ENCODE measurements around the gene ANKMY1.

Gene ANKMY1

GRCh38 chr2:240553956-240554480 is 3.8 kb downstream of the ANKMY1 start:
- Histone ChIP-seq H3K4me3 (ENCODE audit: low read length, poor library complexity, severe bottlenecking) (no peak overlapping the region), H3F3A (ENCODE audit: low read depth) (no peaks in the 10 kb centered on the region), H2AFZ (ENCODE audit: low read length) (no peak overlapping the region), H3K4me2 (ENCODE audit: low read depth, low read length, poor library complexity, severe bottlenecking) (no peak overlapping the region), H3K9me3 (ENCODE audit: insufficient read depth, low read depth, low read length) (peaks cover 7% of the 10 kb centered on the region; the same call in 1 of the 2 replicates), H3K9me2 (replicated peaks; ENCODE audit: low read depth, low read length) (no peaks in the 10 kb centered on the region), H3K4me1 (ENCODE audit: insufficient read depth, low read length, poor library complexity, severe bottlenecking) (peaks cover 2% of the 10 kb centered on the region), H3K79me2 (ENCODE audit: insufficient read depth, low read length) (peaks cover 42% of the 10 kb centered on the region), H3K27me3 (ENCODE audit: insufficient read depth, low read length, poor library complexity, severe bottlenecking) (no peaks in the 10 kb centered on the region), H4K20me1 (ENCODE audit: insufficient read depth, low read length, poor library complexity, severe bottlenecking) (peaks cover 15% of the 10 kb centered on the region), H3K9ac (ENCODE audit: low read depth, low read length, poor library complexity, severe bottlenecking) (no peak overlapping the region), H3K36me3 (ENCODE audit: insufficient read depth, low read length) (peaks cover 20% of the 10 kb centered on the region)
- TF ChIP-seq CTCF (conservative IDR thresholded peaks at IDR 0.05; ENCODE audit: low read length), result no peak
- TF ChIP-seq EZH2phosphoT487 (IDR thresholded peaks at IDR 0.05; ENCODE audit: borderline replicate concordance), result no peak

GRCh38 chr2:240551811-240552210 is 6.0 kb downstream of the ANKMY1 start:
- H3K9ac ChIP-seq (ENCODE audit: low read depth, low read length, poor library complexity, severe bottlenecking), result no peak overlapping the region
- H3K4me3 ChIP-seq (ENCODE audit: low read length, poor library complexity, severe bottlenecking), result no peak overlapping the region
- H3K4me2 ChIP-seq (ENCODE audit: low read depth, low read length, poor library complexity, severe bottlenecking), result no peak overlapping the region
- no peaks in the 10 kb centered on the region for H3K27me3 ChIP-seq (ENCODE audit: insufficient read depth, low read length, poor library complexity, severe bottlenecking)
- H3K79me2 ChIP-seq (ENCODE audit: insufficient read depth, low read length), result peaks cover 21% of the 10 kb centered on the region; the same call in 1 of the 2 replicates
- H3K4me1 ChIP-seq (ENCODE audit: insufficient read depth, low read length, poor library complexity, severe bottlenecking), result no peaks in the 10 kb centered on the region
- H3K9me3 ChIP-seq (ENCODE audit: insufficient read depth, low read depth, low read length), result peaks cover 7% of the 10 kb centered on the region; the same call in 1 of the 2 replicates
- H4K20me1 ChIP-seq (ENCODE audit: insufficient read depth, low read length, poor library complexity, severe bottlenecking), result no peaks in the 10 kb centered on the region
- no peak overlapping the region for H2AFZ ChIP-seq (ENCODE audit: low read length)
- H3K36me3 ChIP-seq (ENCODE audit: insufficient read depth, low read length), result peaks cover 20% of the 10 kb centered on the region
- H3F3A ChIP-seq (ENCODE audit: low read depth), result no peaks in the 10 kb centered on the region
- TF ChIP-seq EZH2phosphoT487 (IDR thresholded peaks at IDR 0.05; ENCODE audit: borderline replicate concordance), result no peak
- no peak for TF ChIP-seq CTCF (conservative IDR thresholded peaks at IDR 0.05; ENCODE audit: low read length)
- H3K9me2 ChIP-seq (replicated peaks; ENCODE audit: low read depth, low read length), result no peaks in the 10 kb centered on the region

- Histone ChIP-seq H3K4me3 (ENCODE audit: low read length, poor library complexity, severe bottlenecking) (no peak overlapping the region), H3K36me3 (ENCODE audit: insufficient read depth, low read length) (peaks cover 20% of the 10 kb centered on the region), H3K27me3 (ENCODE audit: insufficient read depth, low read length, poor library complexity, severe bottlenecking) (no peaks in the 10 kb centered on the region), H3K4me1 (ENCODE audit: insufficient read depth, low read length, poor library complexity, severe bottlenecking) (no peaks in the 10 kb centered on the region), H3F3A (ENCODE audit: low read depth) (no peaks in the 10 kb centered on the region), H3K4me2 (ENCODE audit: low read depth, low read length, poor library complexity, severe bottlenecking) (no peak overlapping the region), H3K79me2 (ENCODE audit: insufficient read depth, low read length) (peaks cover 18% of the 10 kb centered on the region; the same call in 1 of the 2 replicates), H2AFZ (ENCODE audit: low read length) (no peak overlapping the region), H3K9me2 (replicated peaks; ENCODE audit: low read depth, low read length) (no peaks in the 10 kb centered on the region), H3K9ac (ENCODE audit: low read depth, low read length, poor library complexity, severe bottlenecking) (no peak overlapping the region), H3K9me3 (ENCODE audit: insufficient read depth, low read depth, low read length) (peaks cover 7% of the 10 kb centered on the region; the same call in 1 of the 2 replicates), H4K20me1 (ENCODE audit: insufficient read depth, low read length, poor library complexity, severe bottlenecking) (no peaks in the 10 kb centered on the region)
- no peak for TF ChIP-seq CTCF (conservative IDR thresholded peaks at IDR 0.05; ENCODE audit: low read length)
- no peak for TF ChIP-seq EZH2phosphoT487 (IDR thresholded peaks at IDR 0.05; ENCODE audit: borderline replicate concordance)
These were observed 6.5 kb downstream of the ANKMY1 start for GRCh38 chr2:240551288-240551687.
